Neural crest cell (in vitro differentiated cells): Measurements from ENCODE around the gene PCCA. TPM values are rescaled to one million over a fixed set of nuclear protein-coding genes. Genes with fewer than 3 reads are reported as not detected.
A peak's percentile ranks its signal among the peaks of the same experiment; 100 is the strongest.

ENCODE experiments used
- DNase-seq: peaks from one replicate; pipeline ENCODE4 v3.0.0; 2021; ENCODE audit warnings: low read depth, mixed read lengths, low spot score
- H3K27ac Mint-ChIP-seq: one replicate; pipeline ENCODE4 v1.8.0; 2021; ENCODE audit warnings: mild to moderate bottlenecking, mixed read lengths; ENCODE audit not compliant: unreplicated experiment
- H3K27me3 Mint-ChIP-seq: 2 replicates; pipeline ENCODE4 v1.8.0; 2021; ENCODE audit warnings: low read depth, mild to moderate bottlenecking, mixed read lengths
- H3K36me3 Mint-ChIP-seq: 2 replicates; pipeline ENCODE4 v1.8.0; 2021; ENCODE audit warnings: low read depth, mild to moderate bottlenecking, mixed read lengths
- H3K4me1 Mint-ChIP-seq: 2 replicates; pipeline ENCODE4 v1.8.0; 2021; ENCODE audit warnings: mixed read lengths
- H3K4me3 Mint-ChIP-seq: one replicate; pipeline ENCODE4 v1.8.0; 2021; ENCODE audit warnings: mild to moderate bottlenecking, mixed read lengths
- H3K9me3 Mint-ChIP-seq: 2 replicates; pipeline ENCODE4 v1.8.0; 2021; ENCODE audit warnings: mixed read lengths
- CTCF ChIP-seq: fragments of 200-600 bp; sonication (generic); conservative IDR thresholded peaks from 2 replicates; pipeline ENCODE4 v1.5.0; 2021; ENCODE audit warnings: antibody characterized with exemption, mild to moderate bottlenecking
- total RNA-seq: library from RNA; stranded (reverse); gene quantifications from 2 replicates; pipeline ENCODE4 v1.2.1, GENCODE V29; 2021

Gene PCCA
- total RNA-seq, 1 donor from 2014 or later = 40.6 TPM

GRCh38 chr13:100301418-100301817 is 212.5 kb downstream of the PCCA start:
- Mint-ChIP-seq H3K4me1 (peaks cover 17% of the 10 kb centered on the region), H3K27ac (peak overlapping the region; percentile 78), H3K27me3 (no peaks in the 10 kb centered on the region), H3K36me3 (no peaks in the 10 kb centered on the region), H3K4me3 (no peak overlapping the region), H3K9me3 (no peaks in the 10 kb centered on the region)
- TF ChIP-seq CTCF = no peak
- DNase-seq = no peak

- H3K4me1 Mint-ChIP-seq = peaks cover 20% of the 10 kb centered on the region
- DNase-seq = no peak
- H3K9me3 Mint-ChIP-seq = no peaks in the 10 kb centered on the region
- no peak overlapping the region for H3K27ac Mint-ChIP-seq
- H3K4me3 Mint-ChIP-seq = no peak overlapping the region
- H3K36me3 Mint-ChIP-seq = no peaks in the 10 kb centered on the region
- no peak for TF ChIP-seq CTCF
- H3K27me3 Mint-ChIP-seq = no peaks in the 10 kb centered on the region
Observed at GRCh38 chr13:100302391-100302790, 213.5 kb downstream of the PCCA start.

- peaks cover 20% of the 10 kb centered on the region for H3K4me1 Mint-ChIP-seq
- no peaks in the 10 kb centered on the region for H3K27me3 Mint-ChIP-seq
- H3K27ac Mint-ChIP-seq = no peak overlapping the region
- H3K36me3 Mint-ChIP-seq = no peaks in the 10 kb centered on the region
- DNase-seq = no peak
- H3K9me3 Mint-ChIP-seq = no peaks in the 10 kb centered on the region
- H3K4me3 Mint-ChIP-seq = no peak overlapping the region
- no peak for TF ChIP-seq CTCF
Observed at GRCh38 chr13:100304229-100304628, 215.3 kb downstream of the PCCA start.

- Mint-ChIP-seq H3K4me3 (no peak overlapping the region), H3K9me3 (no peaks in the 10 kb centered on the region), H3K27ac (no peak overlapping the region), H3K36me3 (no peaks in the 10 kb centered on the region), H3K27me3 (no peaks in the 10 kb centered on the region), H3K4me1 (peaks cover 20% of the 10 kb centered on the region)
- DNase-seq = no peak
- TF ChIP-seq CTCF = no peak
Observed at GRCh38 chr13:100305398-100305797, 216.5 kb downstream of the PCCA start.

GRCh38 chr13:100306030-100306429 is 217.1 kb downstream of the PCCA start:
- DNase-seq = no peak
- H3K27me3 Mint-ChIP-seq = no peaks in the 10 kb centered on the region
- H3K36me3 Mint-ChIP-seq = no peaks in the 10 kb centered on the region
- H3K27ac Mint-ChIP-seq = no peak overlapping the region
- H3K4me1 Mint-ChIP-seq = peaks cover 20% of the 10 kb centered on the region
- no peak overlapping the region for H3K4me3 Mint-ChIP-seq
- TF ChIP-seq CTCF = no peak
- H3K9me3 Mint-ChIP-seq = no peaks in the 10 kb centered on the region

GRCh38 chr13:100306434-100306999 is 217.6 kb downstream of the PCCA start:
- TF ChIP-seq CTCF = no peak
- H3K27me3 Mint-ChIP-seq = no peaks in the 10 kb centered on the region
- H3K36me3 Mint-ChIP-seq = no peaks in the 10 kb centered on the region
- H3K27ac Mint-ChIP-seq = peak overlapping the region; percentile 84
- no peaks in the 10 kb centered on the region for H3K9me3 Mint-ChIP-seq
- no peak for DNase-seq
- H3K4me1 Mint-ChIP-seq = peaks cover 20% of the 10 kb centered on the region
- no peak overlapping the region for H3K4me3 Mint-ChIP-seq
